ENCODE results near the gene HDLBP. TPM values are rescaled to one million over a fixed set of nuclear protein-coding genes. Genes with fewer than 3 reads are reported as not detected.

The HDLBP gene
- total and polyA plus RNA-seq, 2 of the 4 experiments (the other 2 are of a cell fraction): 648 to 1,165 TPM

DNA sequence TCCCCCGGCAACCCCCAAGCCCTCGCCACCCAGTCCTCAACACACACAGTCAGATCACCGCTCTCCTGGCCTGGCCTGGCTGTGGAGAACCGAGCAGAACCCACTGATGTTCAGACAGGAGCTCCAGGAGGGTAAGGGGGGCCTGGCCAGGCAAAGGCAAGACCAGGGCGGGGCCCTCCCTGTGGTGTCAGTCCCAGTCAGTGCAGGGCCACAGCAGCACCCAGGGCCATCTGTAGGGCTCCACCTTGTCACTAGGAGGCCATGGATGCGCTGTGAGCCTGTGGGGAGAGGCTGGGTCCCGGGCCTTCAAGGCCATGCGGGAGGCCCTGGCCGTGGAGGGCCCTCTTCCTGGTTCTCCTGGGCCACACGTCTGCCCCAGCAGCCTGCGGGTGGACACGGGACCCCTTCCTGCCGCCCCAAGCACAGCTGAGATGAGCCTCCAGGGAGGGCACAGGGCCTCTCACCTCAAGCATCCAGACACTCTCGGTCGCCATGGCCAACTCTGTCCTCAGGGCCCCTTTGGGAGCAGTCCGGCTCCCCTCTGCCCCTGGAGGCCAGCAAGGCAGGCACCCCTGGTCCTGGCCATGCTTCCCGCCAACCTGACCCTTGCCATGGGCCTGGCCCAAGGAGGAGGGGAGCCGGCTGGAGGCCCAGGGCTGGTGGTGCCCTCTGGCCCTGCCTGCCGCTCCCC is 125.0 kb downstream of the HDLBP start:
- no peaks in the 10 kb centered on the region for H3K79me1 ChIP-seq (ENCODE audit: low read depth in 1 of 2, low read length in 2 of 2)
- in situ Hi-C loops (cut with MboI; ENCODE audit: low sequenced_read_pairs): no loop called here
- ChIA-PET CTCF (no interaction called here), POLR2A (ENCODE audit: unreplicated experiment) (no interaction called here)
- no peak overlapping the region for H2BK5ac ChIP-seq (ENCODE audit: low read depth, low read length, poor library complexity, severe bottlenecking)
- intact Hi-C loops (cut with micrococcal nuclease): no loop called here
- no peak overlapping the region for H2BK20ac ChIP-seq (ENCODE audit: low read depth, low read length)
- no peak overlapping the region for H2AK9ac ChIP-seq (replicated peaks; ENCODE audit: low read depth, low read length, poor library complexity)
- no peak for ATAC-seq (ENCODE audit: low read depth)
- peaks cover 15% of the 10 kb centered on the region for H3K27me3 ChIP-seq (ENCODE audit: control insufficient read depth, insufficient read depth, low read length)
- no peak overlapping the region for H4K8ac ChIP-seq (ENCODE audit: low read depth in 2 of 2, low read length in 2 of 2)
- H2AFZ ChIP-seq (replicated peaks; ENCODE audit: low read length, poor library complexity): no peak overlapping the region
- H4K5ac ChIP-seq (ENCODE audit: low read depth, low read length): no peak overlapping the region
- dilution Hi-C loops (cut with HindIII; ENCODE audit: low sequenced_read_pairs, unreplicated experiment): no loop called here
- H3K56ac ChIP-seq (ENCODE audit: extremely low read depth, insufficient read depth, low read length): no peak overlapping the region
- no peak overlapping the region for H2BK120ac ChIP-seq (ENCODE audit: low read depth, low read length)
- no peaks in the 10 kb centered on the region for H3K9me3 ChIP-seq (ENCODE audit: control insufficient read depth, insufficient read depth, low read length)
- no peak for TF ChIP-seq RAD21 (IDR thresholded peaks at IDR 0.05; ENCODE audit: low read length)
- TF ChIP-seq, protein P1, sequence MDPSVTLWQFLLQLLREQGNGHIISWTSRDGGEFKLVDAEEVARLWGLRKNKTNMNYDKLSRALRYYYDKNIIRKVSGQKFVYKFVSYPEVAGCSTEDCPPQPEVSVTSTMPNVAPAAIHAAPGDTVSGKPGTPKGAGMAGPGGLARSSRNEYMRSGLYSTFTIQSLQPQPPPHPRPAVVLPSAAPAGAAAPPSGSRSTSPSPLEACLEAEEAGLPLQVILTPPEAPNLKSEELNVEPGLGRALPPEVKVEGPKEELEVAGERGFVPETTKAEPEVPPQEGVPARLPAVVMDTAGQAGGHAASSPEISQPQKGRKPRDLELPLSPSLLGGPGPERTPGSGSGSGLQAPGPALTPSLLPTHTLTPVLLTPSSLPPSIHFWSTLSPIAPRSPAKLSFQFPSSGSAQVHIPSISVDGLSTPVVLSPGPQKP (IDR thresholded peaks at IDR 0.05; ENCODE audit: borderline replicate concordance, low read depth, low read length): no peak
- TF ChIP-seq MXI1 (IDR thresholded peaks at IDR 0.05; ENCODE audit: borderline replicate concordance, low read depth, low read length): no peak
- no peak for TF ChIP-seq MAZ (IDR thresholded peaks at IDR 0.05; ENCODE audit: borderline replicate concordance, low read depth, low read length)
- no peak for TF ChIP-seq RFX5 (IDR thresholded peaks at IDR 0.05; ENCODE audit: low read depth, low read length)
- no peak for DNase-seq
- H3K4ac ChIP-seq (ENCODE audit: low read depth, low read length): no peak overlapping the region
- H3K36me3 ChIP-seq (ENCODE audit: control insufficient read depth, insufficient read depth, low read length): no peaks in the 10 kb centered on the region
- H3K23ac ChIP-seq (ENCODE audit: low read depth, low read length): no peak overlapping the region
- no peak overlapping the region for H4K91ac ChIP-seq (ENCODE audit: insufficient read depth, low read depth, low read length)
- no peak overlapping the region for H3K27ac ChIP-seq (ENCODE audit: insufficient read depth, low read length)
- no peak overlapping the region for H2BK15ac ChIP-seq (ENCODE audit: low read depth, low read length)
- WGBS, 2 experiments (ENCODE audit: extremely low coverage in 2 of 2, insufficient read length in 1 of 2): 76% methylated on average over 9 of the region's 19 CpGs; no CpG with 5 or more reads in 1 of the 2 experiments
- H3K9ac ChIP-seq (ENCODE audit: low read depth, low read length): no peak overlapping the region
- H3K4me2 ChIP-seq (ENCODE audit: low read depth, low read length): no peak overlapping the region
- no peaks in the 10 kb centered on the region; the same call in 1 of the 2 replicates for H4K20me1 ChIP-seq (ENCODE audit: insufficient read depth, low read length)
- no TSS peak for BruUV-seq (replicated peaks)
- no peak overlapping the region for H3K4me3 ChIP-seq (ENCODE audit: insufficient read depth, low read depth, low read length)
- H3K18ac ChIP-seq (ENCODE audit: low read depth, low read length): no peak overlapping the region
- H3K9me1 ChIP-seq (ENCODE audit: insufficient read depth, low read length): no peaks in the 10 kb centered on the region
- no peak overlapping the region for H3K14ac ChIP-seq (replicated peaks; ENCODE audit: low read depth, low read length)
- no peaks in the 10 kb centered on the region for H3K4me1 ChIP-seq (ENCODE audit: control insufficient read depth, insufficient read depth, low read length)
- no peak overlapping the region for H2AK5ac ChIP-seq (ENCODE audit: low read depth, low read length)
